Measurements from ENCODE around the gene VTN.
"Not testable (repeated sequence)": the region's sequence is repeated elsewhere in the genome, so short reads cannot be mapped to it uniquely, and the experiment has no call there.

Gene VTN

GRCh38 chr17:28344011-28344410 is 26.1 kb downstream of the VTN start:
- Histone ChIP-seq H3K27me3 (ENCODE audit: control insufficient read depth, insufficient read depth, low read length) (no peaks in the 10 kb centered on the region), H3K4me1 (ENCODE audit: control insufficient read depth, insufficient read depth, low read length) (no peaks in the 10 kb centered on the region), H3K36me3 (ENCODE audit: control insufficient read depth, insufficient read depth, low read length) (peaks cover 20% of the 10 kb centered on the region)

GRCh38 chr17:28343491-28343932 is 26.6 kb downstream of the VTN start:
- Histone ChIP-seq H3K9ac (ENCODE audit: low read length) (no peak overlapping the region), H3K4me3 (ENCODE audit: low read length) (no peak overlapping the region), H3K36me3 (ENCODE audit: control insufficient read depth, insufficient read depth, low read length) (peaks cover 20% of the 10 kb centered on the region), H3K27me3 (ENCODE audit: control insufficient read depth, insufficient read depth, low read length) (no peaks in the 10 kb centered on the region), H3K4me1 (ENCODE audit: control insufficient read depth, insufficient read depth, low read length) (no peaks in the 10 kb centered on the region), H3K9me3 (ENCODE audit: control insufficient read depth, low read length) (no peaks in the 10 kb centered on the region)

More at GRCh38 chr17:28344011-28344410, 26.1 kb downstream of the VTN start:
- Histone ChIP-seq H3K9ac (ENCODE audit: low read length) (no peak overlapping the region), H3K4me3 (ENCODE audit: low read length) (no peak overlapping the region), H3K9me3 (ENCODE audit: control insufficient read depth, low read length) (no peaks in the 10 kb centered on the region)

- Histone ChIP-seq H3K9me3 (ENCODE audit: control insufficient read depth, low read length) (no peaks in the 10 kb centered on the region), H3K4me1 (ENCODE audit: control insufficient read depth, insufficient read depth, low read length) (no peaks in the 10 kb centered on the region), H3K9ac (ENCODE audit: low read length) (no peak overlapping the region), H3K27me3 (ENCODE audit: control insufficient read depth, insufficient read depth, low read length) (no peaks in the 10 kb centered on the region), H3K36me3 (ENCODE audit: control insufficient read depth, insufficient read depth, low read length) (peaks cover 20% of the 10 kb centered on the region), H3K4me3 (ENCODE audit: low read length) (no peak overlapping the region)
These were observed 27.8 kb downstream of the VTN start for GRCh38 chr17:28342313-28342712.

- Histone ChIP-seq H3K4me1 (ENCODE audit: control insufficient read depth, insufficient read depth, low read length) (peaks cover 5% of the 10 kb centered on the region), H3K36me3 (ENCODE audit: control insufficient read depth, insufficient read depth, low read length) (peaks cover 20% of the 10 kb centered on the region)
These were observed 28.6 kb downstream of the VTN start for GRCh38 chr17:28341516-28341915.

GRCh38 chr17:28340374-28340773 is 29.7 kb downstream of the VTN start:
- no peak overlapping the region for H3K4me3 ChIP-seq (ENCODE audit: low read length)
- H3K4me1 ChIP-seq (ENCODE audit: control insufficient read depth, insufficient read depth, low read length), result peaks cover 6% of the 10 kb centered on the region
- peaks cover 14% of the 10 kb centered on the region for H3K36me3 ChIP-seq (ENCODE audit: control insufficient read depth, insufficient read depth, low read length)

More at GRCh38 chr17:28341516-28341915, 28.6 kb downstream of the VTN start:
- Histone ChIP-seq H3K9ac (ENCODE audit: low read length) (no peak overlapping the region), H3K9me3 (ENCODE audit: control insufficient read depth, low read length) (no peaks in the 10 kb centered on the region), H3K4me3 (ENCODE audit: low read length) (no peak overlapping the region), H3K27me3 (ENCODE audit: control insufficient read depth, insufficient read depth, low read length) (no peaks in the 10 kb centered on the region)

GRCh38 chr17:28339431-28339830 is 30.7 kb downstream of the VTN start:
- Histone ChIP-seq H3K4me3 (ENCODE audit: low read length) (no peak overlapping the region), H3K36me3 (ENCODE audit: control insufficient read depth, insufficient read depth, low read length) (peaks cover 14% of the 10 kb centered on the region), H3K4me1 (ENCODE audit: control insufficient read depth, insufficient read depth, low read length) (peaks cover 9% of the 10 kb centered on the region), H3K27me3 (ENCODE audit: control insufficient read depth, insufficient read depth, low read length) (no peaks in the 10 kb centered on the region), H3K9ac (ENCODE audit: low read length) (no peak overlapping the region), H3K9me3 (ENCODE audit: control insufficient read depth, low read length) (no peaks in the 10 kb centered on the region)

More at GRCh38 chr17:28340374-28340773, 29.7 kb downstream of the VTN start:
- no peaks in the 10 kb centered on the region for H3K27me3 ChIP-seq (ENCODE audit: control insufficient read depth, insufficient read depth, low read length)
- no peaks in the 10 kb centered on the region for H3K9me3 ChIP-seq (ENCODE audit: control insufficient read depth, low read length)
- H3K9ac ChIP-seq (ENCODE audit: low read length), result no peak overlapping the region

GRCh38 chr17:28338769-28339212 is 31.3 kb downstream of the VTN start:
- H3K27me3 ChIP-seq (ENCODE audit: control insufficient read depth, insufficient read depth, low read length); H3K9ac ChIP-seq (ENCODE audit: low read length); H3K9me3 ChIP-seq (ENCODE audit: control insufficient read depth, low read length); H3K4me3 ChIP-seq (ENCODE audit: low read length): not testable (repeated sequence)
- H3K4me1 ChIP-seq (ENCODE audit: control insufficient read depth, insufficient read depth, low read length), result peaks cover 16% of the 10 kb centered on the region
- peaks cover 14% of the 10 kb centered on the region for H3K36me3 ChIP-seq (ENCODE audit: control insufficient read depth, insufficient read depth, low read length)

- no peak overlapping the region for H3K9ac ChIP-seq (ENCODE audit: low read length)
- no peaks in the 10 kb centered on the region for H3K9me3 ChIP-seq (ENCODE audit: control insufficient read depth, low read length)
- H3K4me3 ChIP-seq (ENCODE audit: low read length), result no peak overlapping the region
- peaks cover 14% of the 10 kb centered on the region for H3K36me3 ChIP-seq (ENCODE audit: control insufficient read depth, insufficient read depth, low read length)
- H3K4me1 ChIP-seq (ENCODE audit: control insufficient read depth, insufficient read depth, low read length), result peaks cover 19% of the 10 kb centered on the region
- no peaks in the 10 kb centered on the region for H3K27me3 ChIP-seq (ENCODE audit: control insufficient read depth, insufficient read depth, low read length)
These were observed 31.9 kb downstream of the VTN start for GRCh38 chr17:28338056-28338768.

- Histone ChIP-seq H3K9ac (ENCODE audit: low read length) (peak overlapping the region; percentile 75), H3K4me3 (ENCODE audit: low read length) (peak overlapping the region; percentile 62), H3K4me1 (ENCODE audit: control insufficient read depth, insufficient read depth, low read length) (peaks cover 19% of the 10 kb centered on the region), H3K36me3 (ENCODE audit: control insufficient read depth, insufficient read depth, low read length) (peaks cover 11% of the 10 kb centered on the region), H3K27me3 (ENCODE audit: control insufficient read depth, insufficient read depth, low read length) (no peaks in the 10 kb centered on the region), H3K9me3 (ENCODE audit: control insufficient read depth, low read length) (no peaks in the 10 kb centered on the region)
These were observed 33.9 kb downstream of the VTN start for GRCh38 chr17:28335959-28336871.

GRCh38 chr17:28335201-28335958 is 34.7 kb downstream of the VTN start, which contains the start of the genes IFT20 and TNFAIP1:
IFT20 (minus strand) TSS chr17:28335472; CDS start chr17:28331985, 3,487 bp downstream.
TNFAIP1 (plus strand) TSS chr17:28335761; CDS start chr17:28339522, 3,761 bp downstream.
- Histone ChIP-seq H3K9me3 (ENCODE audit: control insufficient read depth, low read length) (no peaks in the 10 kb centered on the region), H3K27me3 (ENCODE audit: control insufficient read depth, insufficient read depth, low read length) (no peaks in the 10 kb centered on the region), H3K4me1 (ENCODE audit: control insufficient read depth, insufficient read depth, low read length) (peaks cover 19% of the 10 kb centered on the region), H3K36me3 (ENCODE audit: control insufficient read depth, insufficient read depth, low read length) (peaks cover 13% of the 10 kb centered on the region), H3K9ac (ENCODE audit: low read length) (peak within 1 kb of the TSS; percentile 75), H3K4me3 (ENCODE audit: low read length) (peak within 1 kb of the TSS; percentile 86)

- Histone ChIP-seq H3K27me3 (ENCODE audit: control insufficient read depth, insufficient read depth, low read length) (no peaks in the 10 kb centered on the region), H3K4me3 (ENCODE audit: low read length) (peak overlapping the region; percentile 86), H3K9ac (ENCODE audit: low read length) (peak overlapping the region; percentile 75), H3K4me1 (ENCODE audit: control insufficient read depth, insufficient read depth, low read length) (peaks cover 19% of the 10 kb centered on the region), H3K9me3 (ENCODE audit: control insufficient read depth, low read length) (no peaks in the 10 kb centered on the region), H3K36me3 (ENCODE audit: control insufficient read depth, insufficient read depth, low read length) (peaks cover 13% of the 10 kb centered on the region)
These were observed 35.4 kb downstream of the VTN start for GRCh38 chr17:28334666-28335200.
